Suprapubic skin (tissue), 4 donors: ENCODE results near the gene RALGPS2. TPM values are rescaled to one million over a fixed set of nuclear protein-coding genes. Genes with fewer than 3 reads are reported as not detected.

Experiments used
- DNase-seq, 2 donors: peaks; one replicate each; pipeline ENCODE4 v3.0.0-alpha.2; 2019; ENCODE audit warnings: low spot score in 2 of 2
- H3K27ac ChIP-seq: fragments of 200-600 bp; sonication (generic); one replicate; pipeline ENCODE4 v1.5.1; 2019
- H3K27me3 ChIP-seq: fragments of 200-600 bp; sonication (generic); one replicate; pipeline ENCODE4 v1.5.1; 2019
- H3K36me3 ChIP-seq: fragments of 200-600 bp; sonication (generic); one replicate; pipeline ENCODE4 v1.5.1; 2019
- H3K4me1 ChIP-seq: fragments of 200-600 bp; sonication (generic); one replicate; pipeline ENCODE4 v1.5.1; 2019
- H3K4me3 ChIP-seq: fragments of 200-600 bp; sonication (generic); one replicate; pipeline ENCODE4 v1.5.1; 2019; ENCODE audit warnings: mild to moderate bottlenecking
- H3K9me3 ChIP-seq: fragments of 200-600 bp; sonication (generic); one replicate; pipeline ENCODE4 v1.5.1; 2019
- EP300 ChIP-seq: sonication (generic); formaldehyde crosslinking; IDR thresholded peaks from one replicate; pipeline ENCODE4 v1.6.1; 2017; ENCODE audit warnings: antibody characterized with exemption
- POLR2A ChIP-seq, 2 donors: fragments of 450-650 bp; IDR thresholded peaks; one replicate each; pipeline ENCODE4 v1.6.1; 2017; ENCODE audit warnings: antibody characterized with exemption in 2 of 2, mild to moderate bottlenecking in 2 of 2, moderate library complexity in 2 of 2
- POLR2AphosphoS5 ChIP-seq, 3 donors: sonication (generic); formaldehyde crosslinking; IDR thresholded peaks; one replicate each; pipeline ENCODE4 v1.6.1; 2017; ENCODE audit warnings: antibody characterized with exemption in 3 of 3
- WGBS: methylation state at CpG from one replicate; pipeline ENCODE4 v1.1.5; 2018; 5-methylcytosine and 5-hydroxymethylcytosine counted together
- total RNA-seq, 4 donors: library from RNA; depleted of rRNA; stranded (reverse); fragments of >200 nt; gene quantifications; one replicate each; pipeline ENCODE4 v1.1.0, GENCODE V29; 2016
- TF ChIP-seq, protein P1 (sequence below), 2 donors: fragments of 200-600 bp in 1 of 2; fragments of 450-650 bp in 1 of 2; sonication (generic) in 1 of 2; IDR thresholded peaks; one replicate each; pipeline ENCODE4 v1.5.1; 2016 to 2019; ENCODE audit warnings: antibody characterized with exemption in 2 of 2, mild to moderate bottlenecking in 1 of 2, moderate library complexity in 1 of 2

The RALGPS2 gene
- total RNA-seq, 4 donors from 2014 or later = 16.3 to 47.4 (median 27.8) TPM

DNA sequence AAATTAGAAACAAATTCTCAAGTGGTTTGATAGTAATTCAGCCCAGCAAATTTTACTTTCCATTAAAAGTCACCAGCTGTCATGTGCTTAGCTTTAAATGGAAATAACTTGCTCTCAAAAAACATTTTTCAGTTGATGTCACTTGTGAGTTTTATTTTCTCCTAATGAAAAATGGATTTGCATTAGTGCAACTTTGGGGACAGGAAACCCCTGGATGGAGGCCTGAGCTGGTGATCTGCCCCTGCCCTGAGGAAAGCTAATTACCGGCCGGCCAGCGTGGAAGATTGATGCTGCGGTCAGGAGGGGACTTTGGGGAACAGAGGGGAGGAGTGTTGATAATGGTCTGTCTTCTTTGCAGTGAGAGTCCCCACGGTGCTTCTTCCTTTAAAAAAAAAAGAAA lies 212.7 kb downstream of the RALGPS2 start:
- DNase-seq = no peak
- Histone ChIP-seq H3K4me1 (peaks cover 54% of the 10 kb centered on the region), H3K27me3 (no peaks in the 10 kb centered on the region), H3K27ac (peak overlapping the region; percentile 85), H3K36me3 (no peaks in the 10 kb centered on the region), H3K9me3 (no peaks in the 10 kb centered on the region), H3K4me3 (no peak overlapping the region)
- TF ChIP-seq POLR2A (IDR thresholded peaks at IDR 0.05) (no peak), POLR2AphosphoS5 (IDR thresholded peaks at IDR 0.05) (no peak), EP300 (no peak)
- TF ChIP-seq, protein P1, sequence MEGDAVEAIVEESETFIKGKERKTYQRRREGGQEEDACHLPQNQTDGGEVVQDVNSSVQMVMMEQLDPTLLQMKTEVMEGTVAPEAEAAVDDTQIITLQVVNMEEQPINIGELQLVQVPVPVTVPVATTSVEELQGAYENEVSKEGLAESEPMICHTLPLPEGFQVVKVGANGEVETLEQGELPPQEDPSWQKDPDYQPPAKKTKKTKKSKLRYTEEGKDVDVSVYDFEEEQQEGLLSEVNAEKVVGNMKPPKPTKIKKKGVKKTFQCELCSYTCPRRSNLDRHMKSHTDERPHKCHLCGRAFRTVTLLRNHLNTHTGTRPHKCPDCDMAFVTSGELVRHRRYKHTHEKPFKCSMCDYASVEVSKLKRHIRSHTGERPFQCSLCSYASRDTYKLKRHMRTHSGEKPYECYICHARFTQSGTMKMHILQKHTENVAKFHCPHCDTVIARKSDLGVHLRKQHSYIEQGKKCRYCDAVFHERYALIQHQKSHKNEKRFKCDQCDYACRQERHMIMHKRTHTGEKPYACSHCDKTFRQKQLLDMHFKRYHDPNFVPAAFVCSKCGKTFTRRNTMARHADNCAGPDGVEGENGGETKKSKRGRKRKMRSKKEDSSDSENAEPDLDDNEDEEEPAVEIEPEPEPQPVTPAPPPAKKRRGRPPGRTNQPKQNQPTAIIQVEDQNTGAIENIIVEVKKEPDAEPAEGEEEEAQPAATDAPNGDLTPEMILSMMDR (IDR thresholded peaks at IDR 0.05) = no peak
- 52% methylated on average over 5 of the region's 5 CpGs for WGBS

DNA sequence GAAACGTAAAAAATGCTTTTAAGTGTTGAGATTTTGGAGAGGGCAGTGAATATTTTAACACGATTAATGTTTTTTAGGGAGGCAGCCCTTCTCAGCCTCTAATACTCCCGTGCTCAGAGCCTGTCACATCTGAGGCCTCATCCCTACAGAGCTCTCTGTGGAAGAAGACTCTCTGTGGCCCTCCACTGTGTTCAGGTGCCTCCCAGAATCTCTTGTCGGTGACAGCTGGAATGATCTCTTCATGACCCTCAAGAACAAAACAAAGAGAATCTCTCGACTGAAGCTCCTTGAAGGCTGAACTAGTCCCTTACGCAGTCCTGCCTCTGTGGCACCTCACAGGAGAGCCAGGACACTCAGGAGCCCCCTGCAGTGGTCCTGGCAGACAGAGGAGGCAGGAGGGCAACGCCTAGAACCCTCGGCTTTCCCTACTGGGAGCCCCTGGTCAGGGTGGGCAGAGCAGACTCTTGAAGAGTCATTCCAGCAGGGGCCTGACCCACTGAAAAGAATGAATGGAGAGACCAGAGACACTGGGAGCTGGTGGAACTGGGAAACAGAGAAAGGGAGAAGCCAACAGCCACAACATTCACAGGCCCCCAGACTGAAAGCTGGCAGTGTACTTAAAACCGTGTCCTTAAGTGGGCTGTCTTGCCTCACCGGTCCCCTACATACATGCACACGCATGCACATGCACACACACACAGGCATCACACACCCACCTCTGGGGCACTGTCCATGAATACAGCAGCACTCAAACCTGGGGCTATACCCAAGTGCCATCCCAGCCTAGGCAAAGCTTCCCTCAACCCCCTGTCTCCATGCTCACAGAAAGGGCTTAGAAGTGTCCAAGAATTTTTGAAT lies 213.3 kb downstream of the RALGPS2 start:
- H3K4me1 ChIP-seq = peaks cover 53% of the 10 kb centered on the region
- H3K9me3 ChIP-seq = no peaks in the 10 kb centered on the region
- H3K27ac ChIP-seq = peak overlapping the region; percentile 85
- WGBS = 58% methylated on average over 11 of the region's 11 CpGs
- no peaks in the 10 kb centered on the region for H3K36me3 ChIP-seq
- TF ChIP-seq, protein P1 (IDR thresholded peaks at IDR 0.05) = no peak
- H3K4me3 ChIP-seq = peak overlapping the region; percentile 12
- H3K27me3 ChIP-seq = no peaks in the 10 kb centered on the region
- no peak for DNase-seq

DNA sequence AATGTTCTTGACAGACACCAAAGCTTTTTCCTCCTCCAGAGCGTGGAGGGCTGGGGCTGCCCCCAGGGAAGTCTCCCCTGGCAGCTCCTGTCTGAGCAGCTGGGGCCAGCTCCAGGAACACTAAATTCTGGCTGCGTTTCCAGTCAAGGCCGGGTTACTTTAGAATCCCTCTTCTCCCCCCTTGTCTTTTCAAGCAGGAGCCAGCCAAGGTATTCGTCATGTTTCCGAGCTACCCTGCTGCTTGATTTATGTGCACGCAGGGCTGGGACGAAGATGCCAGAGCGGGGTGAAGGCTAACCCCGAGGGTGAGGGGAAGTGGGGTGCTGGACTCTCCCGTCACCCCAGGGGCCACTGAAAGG lies 213.9 kb downstream of the RALGPS2 start:
- H3K4me3 ChIP-seq = peak overlapping the region; percentile 12
- peaks cover 47% of the 10 kb centered on the region for H3K4me1 ChIP-seq
- no peaks in the 10 kb centered on the region for H3K9me3 ChIP-seq
- H3K27ac ChIP-seq = peak overlapping the region; percentile 85
- peak in 1 of 3 donors; percentile 9 for TF ChIP-seq POLR2AphosphoS5 (IDR thresholded peaks at IDR 0.05)
- TF ChIP-seq POLR2A (IDR thresholded peaks at IDR 0.05) = no peak
- no peaks in the 10 kb centered on the region for H3K36me3 ChIP-seq
- WGBS = 21% methylated on average over 9 of the region's 10 CpGs
- no peaks in the 10 kb centered on the region for H3K27me3 ChIP-seq
- DNase-seq = peak in 1 of 2 donors; percentile 79

DNA sequence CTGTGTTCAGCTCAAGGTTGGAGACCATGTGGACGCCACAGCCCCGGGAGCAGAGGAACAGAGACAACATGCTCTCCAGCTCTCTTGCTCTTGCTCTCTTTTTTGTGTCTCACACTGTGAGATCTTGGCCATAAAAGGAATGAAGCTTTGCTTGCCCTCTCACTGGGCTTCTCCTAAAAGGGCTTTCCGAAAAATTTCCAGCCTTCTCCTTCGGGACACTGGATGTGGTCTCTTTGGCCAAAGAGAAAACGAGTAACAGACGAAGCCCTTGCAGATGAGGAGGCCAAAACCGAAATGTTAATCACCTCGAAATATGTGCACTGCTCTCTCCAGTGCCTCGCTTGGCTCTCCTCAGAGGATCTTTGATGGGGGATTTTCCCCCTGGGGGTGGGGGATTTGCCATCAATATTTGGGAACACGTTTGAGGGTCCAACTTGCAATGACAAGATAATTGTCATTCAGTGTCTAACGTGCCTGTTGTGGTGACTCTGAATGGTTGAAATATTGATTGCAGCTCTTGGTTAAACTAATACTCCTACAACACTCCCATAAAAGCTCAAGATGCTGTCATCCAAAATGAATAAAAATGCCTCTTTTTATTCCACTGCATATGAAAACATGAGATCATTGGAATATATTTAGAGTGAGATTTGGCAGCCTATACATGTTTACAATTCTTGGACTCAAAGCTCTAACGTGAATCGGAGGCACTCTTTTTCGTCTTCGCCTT lies 214.5 kb downstream of the RALGPS2 start:
- H3K27me3 ChIP-seq = no peaks in the 10 kb centered on the region
- 26% methylated on average over 15 of the region's 15 CpGs for WGBS
- no peaks in the 10 kb centered on the region for H3K36me3 ChIP-seq
- H3K4me3 ChIP-seq = peak overlapping the region; percentile 12
- H3K9me3 ChIP-seq = no peaks in the 10 kb centered on the region
- no peak for DNase-seq
- peak overlapping the region; percentile 85 for H3K27ac ChIP-seq
- H3K4me1 ChIP-seq = peaks cover 42% of the 10 kb centered on the region
- TF ChIP-seq EP300 (no peak), POLR2AphosphoS5 (IDR thresholded peaks at IDR 0.05) (no peak), POLR2A (IDR thresholded peaks at IDR 0.05) (no peak)
- TF ChIP-seq, protein P1 (IDR thresholded peaks at IDR 0.05) = no peak

DNA sequence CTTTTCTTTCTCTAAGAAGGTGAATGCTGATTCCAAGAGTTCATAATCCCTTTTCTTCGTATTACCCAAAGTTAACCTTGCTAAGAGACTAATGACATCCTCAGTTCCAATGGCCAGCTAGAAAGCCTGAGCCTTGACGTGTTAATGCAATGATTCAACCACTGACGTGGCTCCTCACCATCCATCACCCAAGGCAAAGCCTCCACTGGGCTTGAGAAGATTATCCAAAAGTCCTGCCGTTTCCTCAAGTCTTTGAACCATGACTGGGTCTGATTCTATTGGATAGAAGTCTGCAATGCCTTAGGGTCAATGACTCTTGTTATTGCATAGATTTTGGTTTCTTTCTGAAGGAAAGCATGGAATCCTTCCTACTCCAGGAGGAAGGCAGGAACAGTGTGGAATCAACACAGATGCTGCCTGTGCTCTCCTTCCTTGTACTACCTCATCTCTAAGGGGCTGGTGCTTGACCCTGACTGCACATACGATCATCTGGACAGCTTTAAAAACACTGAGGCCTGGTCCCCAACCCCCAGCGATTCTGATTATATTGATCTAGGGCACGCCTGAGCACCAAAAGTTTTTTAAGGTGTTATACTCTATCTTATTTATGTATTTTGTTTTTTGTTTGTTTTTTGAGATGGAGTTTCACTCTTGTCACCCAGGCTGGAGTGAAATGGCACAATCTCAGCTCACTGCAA lies 215.2 kb downstream of the RALGPS2 start:
- Histone ChIP-seq H3K27me3 (no peaks in the 10 kb centered on the region), H3K4me3 (no peak overlapping the region), H3K4me1 (peaks cover 38% of the 10 kb centered on the region), H3K9me3 (no peaks in the 10 kb centered on the region), H3K36me3 (no peaks in the 10 kb centered on the region), H3K27ac (peak overlapping the region; percentile 85)
- no peak for TF ChIP-seq EP300
- TF ChIP-seq POLR2AphosphoS5 (IDR thresholded peaks at IDR 0.05) = no peak
- no peak for TF ChIP-seq POLR2A (IDR thresholded peaks at IDR 0.05)
- TF ChIP-seq, protein P1 (IDR thresholded peaks at IDR 0.05) = no peak
- 63% methylated on average over 7 of the region's 7 CpGs for WGBS
- DNase-seq = peak in 1 of 2 donors; percentile 37
